T-helper 1 cell treated with Interleukin-12 subunit alpha and Interleukin-12 subunit beta and Interleukin-4 antibody, amounts not matched to agents 30 ng/mL and 1 ng/mL, for 36 hours (primary cell): ENCODE results near the gene TPD52L3. TPM values are rescaled to one million over a fixed set of nuclear protein-coding genes. Genes with fewer than 3 reads are reported as not detected.

Experiments
- intact Hi-C: fragments of 100-400 bp; cut with micrococcal nuclease; formaldehyde crosslinking; loops from one replicate; pipeline ENCODE4 v1.15.1; 2024
- total RNA-seq: library from RNA; stranded (reverse); gene quantifications from 2 replicates; pipeline ENCODE4 v1.2.3, GENCODE V29; 2022

The TPD52L3 gene
- not detected in 2 replicates for total RNA-seq

DNA sequence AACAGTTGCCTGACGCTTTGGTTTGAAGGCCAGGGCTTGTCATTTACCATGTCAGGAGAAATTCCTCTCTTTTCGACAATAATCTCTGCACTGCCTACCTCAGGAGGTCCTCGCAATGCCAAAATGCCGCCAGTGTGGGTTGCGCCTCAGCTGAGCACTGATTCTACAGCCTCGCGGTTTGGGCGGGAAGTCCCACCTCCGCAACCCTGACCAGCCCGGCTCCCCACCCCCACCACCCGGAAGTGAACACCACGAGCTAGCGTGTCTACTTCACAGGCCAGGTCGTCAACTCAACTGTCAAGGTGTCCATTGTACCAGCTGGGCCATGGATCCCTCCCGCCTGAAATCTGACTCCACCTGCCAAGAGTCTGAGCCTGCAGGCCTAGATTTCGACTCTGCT, at the start of gene TPD52L3:
Gene TPD52L3 (plus strand): TSS at position 273 of the 400 bp plus-strand sequence. CDS start 221 bp downstream, outside the sequence.
- intact Hi-C loops, result no loop called here

DNA sequence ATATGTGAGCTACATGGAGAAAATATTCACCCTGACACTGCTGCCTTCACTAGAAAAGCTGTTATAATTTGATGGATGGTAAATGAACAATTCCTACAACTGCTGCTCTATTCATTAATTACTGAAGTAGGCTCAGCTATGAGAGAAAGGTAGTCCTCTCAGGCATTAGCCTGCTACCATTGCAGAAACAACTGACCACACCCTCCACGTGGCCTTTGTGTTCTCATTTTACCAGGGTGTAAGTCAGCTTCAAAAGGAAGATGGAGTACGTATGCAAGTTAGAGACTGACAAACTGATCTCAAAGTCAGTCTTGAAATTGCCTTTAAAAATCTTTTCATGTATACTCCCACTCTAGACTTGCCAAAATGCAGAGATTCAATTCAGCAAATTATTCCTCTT, 26.3 kb upstream of the TPD52L3 start:
- intact Hi-C loops, result no loop called here

DNA sequence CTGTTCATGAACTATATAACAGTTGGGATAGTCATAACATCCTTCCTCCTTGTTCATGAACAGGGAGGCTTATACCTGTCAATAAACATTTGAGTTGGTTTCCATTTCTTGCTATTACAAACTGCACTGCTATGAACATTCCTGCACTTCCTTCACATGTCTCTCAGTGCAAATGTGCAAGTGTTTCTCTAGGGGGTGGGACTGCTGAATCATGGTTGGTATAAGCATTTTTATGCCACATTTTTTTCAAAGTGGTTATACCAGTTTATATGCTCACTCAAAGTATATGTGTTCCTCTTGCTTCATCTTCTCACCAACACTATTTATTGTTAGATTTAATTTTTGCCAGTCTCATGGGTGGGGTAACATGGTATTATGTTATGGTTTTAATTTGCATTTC, 25.8 kb upstream of the TPD52L3 start:
- intact Hi-C loops, result no loop called here

DNA sequence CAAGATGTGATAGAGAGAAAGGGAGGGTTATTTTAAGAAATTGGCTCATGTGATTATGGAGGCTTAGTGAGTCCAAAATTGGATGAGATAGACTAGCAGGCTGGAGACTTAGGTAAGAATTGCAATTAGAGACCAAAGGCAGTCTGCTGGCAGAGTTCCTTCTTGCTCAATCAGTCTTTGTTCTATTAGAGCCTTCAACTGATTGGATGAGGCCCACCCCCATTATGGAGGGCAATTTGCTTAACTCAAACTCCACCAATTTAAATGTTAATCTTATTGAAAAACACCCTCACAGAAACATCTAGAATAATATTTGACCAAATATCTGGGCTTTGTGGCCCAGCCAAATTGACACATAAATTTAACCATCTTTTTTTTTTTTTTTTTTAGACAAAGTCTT, 23.9 kb upstream of the TPD52L3 start:
- intact Hi-C loops, result no loop called here

DNA sequence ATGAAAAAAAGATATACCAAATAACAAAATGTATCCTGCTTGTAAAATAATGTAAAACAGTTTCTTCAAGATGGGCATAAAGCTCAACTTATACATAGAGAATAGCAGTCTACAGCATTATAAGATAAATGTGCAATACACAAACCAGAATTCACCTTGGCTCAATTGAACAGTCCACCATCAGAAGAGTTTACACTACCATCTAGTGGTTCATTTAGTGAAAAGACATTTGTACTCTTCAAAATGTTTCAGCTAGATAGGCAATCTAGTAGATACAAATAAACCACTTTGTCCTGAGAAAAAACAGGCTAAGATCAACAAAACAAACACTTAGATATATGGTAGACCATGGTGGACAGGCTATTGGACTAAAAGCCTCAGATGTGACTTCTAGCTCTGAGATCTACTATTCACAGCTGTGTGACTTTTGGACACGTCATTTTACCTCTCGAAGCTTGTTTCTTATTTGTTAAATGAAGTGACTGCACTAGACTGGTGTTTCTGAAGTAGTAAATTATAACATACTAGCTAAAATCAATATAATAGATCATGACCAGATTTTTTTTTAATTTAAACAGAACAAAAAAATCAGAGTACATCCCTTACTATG, 22.1 kb upstream of the TPD52L3 start:
- intact Hi-C loops, result loop anchor here (1.0 kb wide), 2 partner anchors 251 to 420 kb away; no protein-coding TSS in a partner anchor

DNA sequence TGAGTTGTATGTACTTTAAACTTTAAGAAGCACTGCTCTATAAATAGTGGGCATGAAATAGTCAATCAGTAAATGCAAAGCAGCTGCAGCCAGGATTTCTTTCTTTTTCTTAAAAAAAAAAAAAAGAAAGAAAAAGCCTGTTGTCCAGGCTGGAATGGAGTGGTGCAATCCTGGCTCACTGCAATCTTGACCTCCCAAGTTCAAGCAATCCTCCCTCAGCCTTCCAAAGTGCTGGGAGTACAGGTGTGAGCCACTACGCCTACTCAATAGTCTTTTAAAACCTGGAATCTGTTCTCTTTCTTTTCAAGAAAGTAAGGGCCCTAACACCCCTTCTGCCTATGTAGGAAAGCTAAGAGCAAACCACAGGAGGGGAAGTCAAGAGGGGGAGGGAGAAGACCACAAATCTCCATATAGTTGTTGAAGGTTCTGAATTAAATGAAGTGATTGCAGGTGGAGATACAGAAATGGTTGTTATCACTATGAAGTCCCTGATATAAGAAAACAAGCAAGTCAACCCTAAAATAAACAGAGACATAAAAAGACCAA, 20.6 kb upstream of the TPD52L3 start:
- intact Hi-C loops, result no loop called here

DNA sequence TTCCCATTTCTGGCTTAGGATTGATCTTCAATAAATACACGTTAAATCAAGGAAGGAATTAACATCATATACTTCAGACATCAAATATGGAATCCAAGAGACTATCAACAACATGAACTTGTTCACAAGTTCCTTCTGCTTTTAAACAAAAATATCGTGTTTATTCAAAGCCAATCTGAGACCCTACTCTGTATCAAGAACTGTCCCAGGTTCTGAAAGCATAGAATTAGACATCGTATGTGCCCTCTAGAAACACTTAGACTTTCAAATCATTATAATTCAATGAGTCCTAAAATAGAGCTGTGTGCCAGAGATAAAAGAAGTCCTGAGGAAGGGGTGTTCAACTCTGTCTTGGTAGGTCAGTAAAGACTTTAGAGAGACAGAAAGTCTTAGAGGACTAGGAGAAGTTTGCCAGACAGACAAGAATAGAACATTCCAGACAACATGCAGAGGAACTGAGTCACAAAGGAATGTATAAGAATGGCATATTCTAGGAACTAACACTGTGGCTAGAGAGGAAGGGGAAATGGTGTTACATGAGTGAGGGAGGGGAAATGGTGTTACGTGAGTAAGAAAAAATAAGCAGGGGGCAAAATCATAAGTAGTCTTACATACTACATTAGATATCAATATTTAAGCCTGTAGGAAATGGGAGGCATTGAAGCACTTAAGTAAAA, 2.9 kb downstream of the TPD52L3 start:
- intact Hi-C loops, result no loop called here

DNA sequence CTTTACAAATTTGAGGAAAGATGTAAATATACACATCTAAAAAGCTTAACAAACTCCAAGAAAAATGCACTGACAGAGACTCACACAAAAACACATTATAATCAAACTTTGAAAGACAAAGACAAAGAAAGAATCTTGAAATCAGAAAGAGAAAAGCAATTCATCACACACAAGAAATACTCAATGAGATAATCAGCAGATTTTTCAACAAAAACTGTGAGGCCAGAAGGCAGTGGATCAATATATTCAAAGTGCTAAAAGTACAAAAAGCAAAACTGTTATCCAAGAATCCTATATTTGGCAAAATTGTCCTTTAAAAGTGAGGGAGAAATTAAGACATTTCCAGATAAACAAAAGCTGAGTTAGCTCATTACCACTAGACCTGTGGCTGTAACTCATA, 6.1 kb downstream of the TPD52L3 start:
- intact Hi-C loops, result no loop called here

DNA sequence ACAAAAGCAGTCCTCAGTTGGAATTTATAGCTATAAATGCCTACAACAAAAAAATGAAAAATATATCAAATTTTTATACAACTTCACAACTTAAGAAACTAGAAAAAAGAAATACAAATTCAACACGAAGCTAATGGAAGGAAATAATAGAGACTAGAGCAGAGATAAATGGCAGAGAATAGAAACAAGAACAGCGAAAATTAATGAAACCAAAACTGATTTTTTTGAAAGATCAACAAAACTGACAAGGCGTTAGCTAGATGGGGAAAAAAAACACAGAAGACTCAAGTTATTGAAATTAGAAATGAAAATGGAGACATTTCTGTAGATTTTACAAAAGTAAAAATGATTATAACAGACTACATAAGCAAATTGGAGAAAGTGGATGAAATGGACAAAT, 20.6 kb downstream of the TPD52L3 start:
- intact Hi-C loops, result no loop called here

DNA sequence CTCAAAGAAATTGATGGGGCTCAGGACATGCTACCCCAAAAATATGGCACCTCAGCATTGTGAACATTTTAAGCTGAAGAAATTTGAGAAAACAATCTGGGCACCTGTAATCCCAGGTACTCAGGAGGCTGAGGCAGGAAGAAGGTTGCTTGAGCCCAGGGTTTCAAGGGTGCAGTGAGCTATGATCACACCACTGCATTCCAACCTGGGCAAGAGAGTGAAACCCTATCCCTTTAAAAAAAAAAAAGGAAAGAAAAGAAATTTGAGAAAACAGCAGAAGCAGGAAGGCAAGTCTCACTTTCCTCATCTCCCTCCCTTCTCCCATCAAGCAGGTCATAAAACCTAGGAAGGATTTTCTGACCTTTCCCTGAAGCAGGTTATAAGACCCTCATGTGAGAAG, 23.6 kb downstream of the TPD52L3 start:
- intact Hi-C loops, result loop anchor here (5.0 to 10.0 kb wide), 2 partner anchors 76 to 403 kb away; partner anchors contain the start of gene KDM4C

DNA sequence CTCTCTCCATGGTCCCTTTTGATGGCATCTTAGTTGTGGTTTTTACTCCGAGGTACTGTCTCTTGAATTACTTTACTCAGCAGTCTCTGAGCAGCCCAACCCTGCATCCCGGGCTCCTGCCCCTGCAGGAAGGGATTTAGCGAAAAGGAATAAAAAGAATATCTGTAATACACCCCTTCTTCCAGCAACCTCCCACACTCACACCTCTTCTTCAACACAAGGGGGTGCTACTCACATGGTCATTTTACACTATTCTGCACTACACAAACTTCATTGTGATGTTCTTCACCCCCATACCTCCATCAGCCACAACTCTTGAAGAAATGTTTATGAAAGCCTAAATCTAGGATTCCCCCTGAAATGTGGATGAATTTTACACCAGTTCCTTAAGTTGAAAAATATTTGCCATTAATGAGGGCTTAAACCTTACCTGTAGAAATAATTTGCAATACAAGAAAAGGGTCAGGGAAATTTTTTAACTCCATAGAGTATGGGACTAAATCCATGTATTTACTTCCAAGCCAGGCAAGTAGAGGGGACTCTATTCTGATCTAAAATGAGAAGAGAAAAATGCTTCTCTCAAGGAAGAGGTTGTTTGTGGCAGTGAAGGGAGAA, 26.0 kb downstream of the TPD52L3 start:
- intact Hi-C loops, result loop anchor here (1.0 to 10.0 kb wide), 8 partner anchors 59 to 401 kb away; partner anchors contain the start of genes KDM4C and UHRF2

DNA sequence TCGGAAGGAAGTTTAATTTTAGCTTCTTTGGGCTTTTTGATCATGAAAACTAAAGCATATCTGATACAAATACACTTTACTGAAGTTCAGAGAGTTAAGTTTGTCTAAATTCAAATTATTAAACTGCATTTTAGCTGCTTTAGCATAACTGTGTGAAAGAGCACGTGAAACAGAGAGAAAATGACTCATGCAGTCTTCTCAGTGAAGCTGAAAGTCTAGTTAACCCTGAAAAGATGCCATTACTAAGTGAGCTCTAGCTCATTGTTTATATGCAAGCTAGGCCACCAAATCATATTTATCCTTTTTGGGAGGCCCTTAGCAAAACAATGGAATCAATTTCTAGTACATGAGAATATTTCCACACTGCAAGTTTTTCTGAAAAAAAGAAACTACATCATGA, 27.6 kb downstream of the TPD52L3 start:
- intact Hi-C loops, result loop anchor here (10.0 kb wide), 1 partner anchor 399 kb away; the partner anchor contains the start of gene KDM4C

DNA sequence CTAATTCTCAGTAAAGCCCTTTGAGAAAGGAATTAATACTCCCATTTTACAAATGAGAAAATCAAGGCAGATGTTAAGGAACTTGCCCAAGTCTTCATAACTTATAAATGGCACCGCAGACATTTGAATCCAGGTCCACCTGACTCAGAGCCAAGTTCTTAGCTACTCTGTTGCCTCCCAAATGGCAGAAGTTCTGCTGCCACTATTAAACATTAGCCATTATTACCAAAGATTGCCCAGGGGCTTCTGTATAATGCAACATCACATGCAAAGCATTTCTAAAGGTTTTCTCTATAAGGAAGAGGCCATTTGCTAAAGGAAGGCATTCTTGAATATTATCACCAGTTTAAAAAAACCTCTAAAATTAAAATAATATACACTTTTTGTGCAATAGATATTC, 28.3 kb downstream of the TPD52L3 start:
- intact Hi-C loops, result loop anchor here (10.0 kb wide), 1 partner anchor 398 kb away; the partner anchor contains the start of gene KDM4C

DNA sequence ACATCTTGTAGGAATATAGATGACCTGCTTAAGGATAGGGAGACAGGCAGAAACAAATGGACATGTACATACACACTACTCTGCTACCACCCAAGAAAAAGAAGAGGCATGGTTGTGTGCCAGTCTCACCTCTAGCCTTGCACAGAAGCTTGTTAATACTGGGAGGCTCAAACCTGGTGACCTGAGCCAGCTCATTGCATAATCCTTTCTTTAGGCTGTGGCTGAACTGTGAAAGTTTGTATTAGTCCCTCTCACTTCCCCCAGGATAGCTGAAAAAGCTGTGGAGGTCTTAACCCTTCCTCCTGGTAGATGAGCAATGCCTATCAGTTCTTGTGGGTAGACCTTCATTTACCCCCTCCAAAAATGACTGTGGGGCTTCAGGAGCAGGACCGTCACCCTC, 28.7 kb downstream of the TPD52L3 start:
- intact Hi-C loops, result loop anchor here (10.0 kb wide), 1 partner anchor 398 kb away; the partner anchor contains the start of gene KDM4C

DNA sequence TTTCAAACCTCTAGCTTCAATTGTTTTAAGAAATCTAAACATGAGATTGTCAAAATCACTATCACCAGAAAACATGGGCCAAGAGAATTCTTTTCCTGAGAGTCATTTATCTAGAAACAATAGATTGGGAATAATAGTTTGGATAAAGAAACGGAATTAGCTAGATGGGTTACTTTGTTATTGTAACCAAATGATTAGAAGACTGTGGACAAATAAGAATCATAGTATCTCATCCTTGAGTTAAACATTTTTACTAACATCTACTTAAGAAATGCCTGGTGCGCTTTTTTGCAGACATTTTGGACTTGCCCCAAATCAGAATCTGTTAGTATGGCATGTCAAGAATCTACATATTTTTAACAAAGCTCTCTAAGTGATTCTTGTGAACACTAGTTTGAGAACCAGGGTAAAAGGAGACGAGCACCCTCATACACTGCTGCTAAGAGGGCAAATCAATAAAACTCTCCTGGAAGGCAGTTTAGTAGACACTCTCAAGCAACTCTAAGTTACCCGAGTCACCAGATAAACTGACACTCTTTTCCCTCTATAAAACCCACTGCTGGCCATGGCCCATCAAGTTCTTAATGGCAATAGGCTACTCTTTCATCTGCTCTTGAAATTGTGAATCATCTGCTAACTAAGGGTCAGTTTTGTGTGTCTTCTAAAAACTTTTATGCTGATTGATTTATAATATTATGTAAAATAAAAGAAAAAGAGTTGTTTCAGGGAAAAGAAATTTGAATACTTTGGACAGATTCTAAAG, 39.1 kb downstream of the TPD52L3 start:
- intact Hi-C loops, result no loop called here

DNA sequence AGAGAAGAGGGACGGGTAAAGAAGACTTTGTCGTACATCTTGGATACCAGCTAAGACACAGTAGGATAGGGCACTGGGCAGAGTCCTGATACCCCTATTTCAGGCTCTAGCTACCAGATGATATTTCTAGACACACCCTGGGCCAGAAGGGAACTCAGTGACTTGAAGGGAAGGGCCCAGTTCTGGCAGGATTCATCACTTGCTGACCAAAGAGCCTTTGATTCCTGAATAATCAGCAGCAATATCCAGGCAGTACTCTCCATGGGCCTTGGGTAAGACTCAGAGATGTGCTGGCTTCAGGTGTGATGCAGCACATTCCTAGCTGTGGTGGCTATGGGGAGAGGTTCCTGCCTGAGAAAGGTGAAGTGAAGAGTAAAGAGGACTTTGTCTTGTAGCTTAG, 40.7 kb downstream of the TPD52L3 start:
- intact Hi-C loops, result no loop called here

Other genes starting within 250 kb of the TPD52L3 start
- gene IL33, start 112.6 kb upstream of the TPD52L3 start, total RNA-seq, result not detected in 2 replicates
- 82.0 and 85.1 TPM in 2 replicates for gene UHRF2, start 84.8 kb downstream of the TPD52L3 start, total RNA-seq